Suprapubic skin (tissue), 4 donors: ENCODE results near the gene SAMD4B. TPM values are rescaled to one million over a fixed set of nuclear protein-coding genes. Genes with fewer than 3 reads are reported as not detected.

Experiments used
- DNase-seq, 2 donors: peaks; one replicate each; pipeline ENCODE4 v3.0.0-alpha.2; 2019; ENCODE audit warnings: low spot score in 2 of 2
- H3K27ac ChIP-seq: fragments of 200-600 bp; sonication (generic); one replicate; pipeline ENCODE4 v1.5.1; 2019
- H3K27me3 ChIP-seq: fragments of 200-600 bp; sonication (generic); one replicate; pipeline ENCODE4 v1.5.1; 2019
- H3K36me3 ChIP-seq: fragments of 200-600 bp; sonication (generic); one replicate; pipeline ENCODE4 v1.5.1; 2019
- H3K4me1 ChIP-seq: fragments of 200-600 bp; sonication (generic); one replicate; pipeline ENCODE4 v1.5.1; 2019
- H3K4me3 ChIP-seq: fragments of 200-600 bp; sonication (generic); one replicate; pipeline ENCODE4 v1.5.1; 2019; ENCODE audit warnings: mild to moderate bottlenecking
- H3K9me3 ChIP-seq: fragments of 200-600 bp; sonication (generic); one replicate; pipeline ENCODE4 v1.5.1; 2019
- CTCF ChIP-seq, 2 donors: fragments of 200-600 bp in 1 of 2; fragments of 450-650 bp in 1 of 2; sonication (generic) in 1 of 2; IDR thresholded peaks; one replicate each; pipeline ENCODE4 v1.5.1; 2016 to 2019; ENCODE audit warnings: antibody characterized with exemption in 2 of 2, mild to moderate bottlenecking in 1 of 2, moderate library complexity in 1 of 2
- EP300 ChIP-seq: sonication (generic); formaldehyde crosslinking; IDR thresholded peaks from one replicate; pipeline ENCODE4 v1.6.1; 2017; ENCODE audit warnings: antibody characterized with exemption
- POLR2A ChIP-seq, 2 donors: fragments of 450-650 bp; IDR thresholded peaks; one replicate each; pipeline ENCODE4 v1.6.1; 2017; ENCODE audit warnings: antibody characterized with exemption in 2 of 2, mild to moderate bottlenecking in 2 of 2, moderate library complexity in 2 of 2
- POLR2AphosphoS5 ChIP-seq, 3 donors: sonication (generic); formaldehyde crosslinking; IDR thresholded peaks; one replicate each; pipeline ENCODE4 v1.6.1; 2017; ENCODE audit warnings: antibody characterized with exemption in 3 of 3
- WGBS: methylation state at CpG from one replicate; pipeline ENCODE4 v1.1.5; 2018; 5-methylcytosine and 5-hydroxymethylcytosine counted together
- total RNA-seq, 4 donors: library from RNA; depleted of rRNA; stranded (reverse); fragments of >200 nt; gene quantifications; one replicate each; pipeline ENCODE4 v1.1.0, GENCODE V29; 2016

SAMD4B gene
- total RNA-seq, 4 donors from 2014 or later: 104 to 166 (median 113) TPM

- Histone ChIP-seq H3K4me1 (peaks cover 53% of the 10 kb centered on the region), H3K27me3 (no peaks in the 10 kb centered on the region), H3K27ac (peak overlapping the region; percentile 100), H3K9me3 (no peaks in the 10 kb centered on the region), H3K36me3 (peaks cover 22% of the 10 kb centered on the region), H3K4me3 (peak overlapping the region; percentile 93)
- 2% methylated on average over 20 of the region's 20 CpGs for WGBS
- no peak for TF ChIP-seq EP300
- peak in 1 of 3 donors; percentile 38 for TF ChIP-seq POLR2AphosphoS5 (IDR thresholded peaks at IDR 0.05)
- TF ChIP-seq POLR2A (IDR thresholded peaks at IDR 0.05): peak; percentile 8 to 60
- no peak for TF ChIP-seq CTCF (IDR thresholded peaks at IDR 0.05)
- no peak for DNase-seq
These were observed 66.4 kb downstream of the SAMD4B start for GRCh38 chr19:39408392-39409207.

GRCh38 chr19:39409208-39410016 lies 67.2 kb downstream of the SAMD4B start:
- Histone ChIP-seq H3K27me3 (no peaks in the 10 kb centered on the region), H3K4me1 (peaks cover 55% of the 10 kb centered on the region), H3K4me3 (peak overlapping the region; percentile 93), H3K27ac (peak overlapping the region; percentile 100), H3K9me3 (no peaks in the 10 kb centered on the region), H3K36me3 (peaks cover 22% of the 10 kb centered on the region)
- under 1% methylated on average over 12 of the region's 52 CpGs for WGBS
- peak; percentile 96 for DNase-seq
- TF ChIP-seq EP300 (peak; percentile 83), CTCF (IDR thresholded peaks at IDR 0.05) (no peak), POLR2A (IDR thresholded peaks at IDR 0.05) (peak; percentile 70 to 86), POLR2AphosphoS5 (IDR thresholded peaks at IDR 0.05) (peak; percentile 96 to 97 (median 97))

GRCh38 chr19:39410017-39410830 lies 68.0 kb downstream of the SAMD4B start:
- DNase-seq: peak; percentile 91 to 92
- peaks cover 22% of the 10 kb centered on the region for H3K36me3 ChIP-seq
- TF ChIP-seq EP300 (no peak), CTCF (IDR thresholded peaks at IDR 0.05) (no peak), POLR2AphosphoS5 (IDR thresholded peaks at IDR 0.05) (peak; percentile 15 to 86 (median 48)), POLR2A (IDR thresholded peaks at IDR 0.05) (peak; percentile 28)
- H3K4me1 ChIP-seq: peaks cover 54% of the 10 kb centered on the region
- H3K27me3 ChIP-seq: no peaks in the 10 kb centered on the region
- H3K27ac ChIP-seq: peak overlapping the region; percentile 100
- H3K9me3 ChIP-seq: no peaks in the 10 kb centered on the region
- 3% methylated on average over 27 of the region's 35 CpGs for WGBS
- peak overlapping the region; percentile 93 for H3K4me3 ChIP-seq

GRCh38 chr19:39410831-39411080 lies 68.5 kb downstream of the SAMD4B start:
- Histone ChIP-seq H3K27ac (peak overlapping the region; percentile 100), H3K27me3 (no peaks in the 10 kb centered on the region), H3K4me1 (peaks cover 51% of the 10 kb centered on the region), H3K4me3 (peak overlapping the region; percentile 93), H3K9me3 (no peaks in the 10 kb centered on the region), H3K36me3 (peaks cover 22% of the 10 kb centered on the region)
- 26% methylated on average over 1 of the region's 1 CpG for WGBS
- TF ChIP-seq CTCF (IDR thresholded peaks at IDR 0.05) (no peak), POLR2A (IDR thresholded peaks at IDR 0.05) (no peak), EP300 (no peak), POLR2AphosphoS5 (IDR thresholded peaks at IDR 0.05) (no peak)
- DNase-seq: no peak
